K562 (cell line): ENCODE results near the gene USP20. TPM values are rescaled to one million over a fixed set of nuclear protein-coding genes. Genes with fewer than 3 reads are reported as not detected.

Experiments
- ARID3A ChIP-seq: IDR thresholded peaks from 2 replicates; pipeline ENCODE4 v1.6.1; 2012; ENCODE audit warnings: low read depth, low read length, improper control_type of control experiment, borderline replicate concordance
- CAMTA2 ChIP-seq: fragments of 250-450 bp; sonication (Bioruptor Pico); conservative IDR thresholded peaks from 2 replicates; pipeline ENCODE4 v1.5.1; 2022
- CC2D1A ChIP-seq: fragments of 450-650 bp; IDR thresholded peaks from 2 replicates; pipeline ENCODE4 v1.6.1; 2017; ENCODE audit warnings: mild to moderate bottlenecking
- CUX1 ChIP-seq: fragments of 200-800 bp; sonication (Bioruptor generic); IDR thresholded peaks from 2 replicates; pipeline ENCODE4 v1.6.1; 2016; ENCODE audit warnings: missing genetic modification characterization, missing compliant biosample characterization
- DPF2 ChIP-seq: fragments of 450-650 bp; IDR thresholded peaks from 2 replicates; pipeline ENCODE4 v1.6.1; 2016
- FOXJ2 ChIP-seq: fragments of 200-800 bp; sonication (Bioruptor generic); IDR thresholded peaks from 2 replicates; pipeline ENCODE4 v1.6.1; 2016; ENCODE audit warnings: missing genetic modification characterization, missing compliant biosample characterization
- GABPA ChIP-seq: fragments of 200-800 bp; sonication (Bioruptor generic); conservative IDR thresholded peaks from 2 replicates; pipeline ENCODE4 v1.6.1; 2016; ENCODE audit warnings: low read depth, missing genetic modification characterization, missing compliant biosample characterization
- ID3 ChIP-seq, 2 experiments: fragments of 250-450 bp in 1 of 2; fragments of 450-650 bp in 1 of 2; sonication (Bioruptor Pico) in 1 of 2; IDR thresholded peaks; 2 replicates each; pipeline versions ENCODE4 v1.6.1 to v1.8.0; 2016 to 2021; ENCODE audit warnings: mild to moderate bottlenecking in 2 of 2, moderate library complexity in 2 of 2, missing compliant biosample characterization in 1 of 2, missing genetic modification characterization in 1 of 2
- KLF13 ChIP-seq: fragments of 450-650 bp; IDR thresholded peaks from 2 replicates; pipeline ENCODE4 v1.6.1; 2016; ENCODE audit warnings: missing genetic modification characterization, low read depth, mild to moderate bottlenecking, missing compliant biosample characterization, moderate library complexity, borderline replicate concordance
- MLLT1 ChIP-seq, 2 experiments: fragments of 450-650 bp; IDR thresholded peaks; 2 replicates each; pipeline ENCODE4 v1.6.1; 2016
- PCBP1 ChIP-seq: fragments of 200-400 bp; formaldehyde crosslinking; IDR thresholded peaks from 2 replicates; pipeline ENCODE4 v1.6.1; 2018; ENCODE audit warnings: mild to moderate bottlenecking, low read depth, low read length; ENCODE audit not compliant: poor library complexity, severe bottlenecking
- POLR2H ChIP-seq: IDR thresholded peaks from 2 replicates; pipeline ENCODE4 v1.6.1; 2016; ENCODE audit warnings: missing genetic modification characterization, low read depth, mild to moderate bottlenecking, control low read depth, missing compliant biosample characterization, moderate library complexity
- STAT5A ChIP-seq: IDR thresholded peaks from 2 replicates; pipeline ENCODE4 v1.6.1; 2012; ENCODE audit warnings: low read length, inconsistent platforms, borderline replicate concordance
- TAF7 ChIP-seq: fragments of 450-650 bp; IDR thresholded peaks from 2 replicates; pipeline ENCODE4 v1.6.1; 2016; ENCODE audit warnings: missing genetic modification characterization, missing compliant biosample characterization
- USF1 ChIP-seq: sonication (generic); formaldehyde crosslinking; IDR thresholded peaks from 2 replicates; pipeline ENCODE4 v1.9.0; 2022; ENCODE audit warnings: mild to moderate bottlenecking, missing genetic modification reagents
- ZBTB17 ChIP-seq: fragments of 450-650 bp; formaldehyde crosslinking; IDR thresholded peaks from 2 replicates; pipeline ENCODE4 v1.4.0; 2020; ENCODE audit warnings: mild to moderate bottlenecking
- ZNF174 ChIP-seq: fragments of 250-450 bp; sonication (Bioruptor Pico); IDR thresholded peaks from 2 replicates; pipeline ENCODE4 v1.4.0; 2020; ENCODE audit warnings: mild to moderate bottlenecking
- ZNF311 ChIP-seq: fragments of 250-450 bp; sonication (Bioruptor Pico); IDR thresholded peaks from 2 replicates; pipeline ENCODE4 v1.4.0; 2020; ENCODE audit warnings: mild to moderate bottlenecking, moderate library complexity
- polyA plus RNA-seq, 8 experiments: library from polyadenylated mRNA; depleted of rRNA in 4 of 8; stranded (reverse) in 5 of 8; unstranded in 3 of 8; fragments of >200 nt; fragmentation: Nextera tagmentation in 2 of 8; fragmentation: Illumina TruSeq in 1 of 8; extraction: Ambion mirVana in 2 of 8; extraction: Trizol in 1 of 8; gene quantifications; 2 replicates each; pipeline versions ENCODE4 v1.2.1 to v1.2.3, GENCODE V29; 2011 to 2014; ENCODE audit warnings: inconsistent platforms in 1 of 8, missing spikeins in 1 of 8
- total RNA-seq, 7 experiments: library from RNA; depleted of rRNA in 6 of 7; stranded (reverse); fragments of >200 nt in 6 of 7; fragmentation: Illumina TruSeq in 2 of 7; extraction: Trizol in 2 of 7; gene quantifications; 2 replicates each; pipeline versions ENCODE4 v1.2.1 to v1.2.3, GENCODE V29; 2011 to 2021; ENCODE audit warnings: low replicate concordance in 1 of 7

The USP20 gene
- total and polyA plus RNA-seq, 9 of the 15 experiments (the other 6 are each of a cell fraction or from before 2014, with no cell fraction given): 1.9 to 136 (median 49.1) TPM

- TF ChIP-seq CUX1 (CRISPR knock-in tag) (no peak), DPF2 (no peak), KLF13 (tag) (no peak), TAF7 (tag) (no peak), STAT5A (no peak), USF1 (no peak), CC2D1A (no peak), CAMTA2 (no peak), FOXJ2 (no peak), ZBTB17 (0 out of 2 replicates have a peak, but pooled peaks have one; percentile 68), PCBP1 (no peak), POLR2H (tag) (no peak), ARID3A (no peak), GABPA (tag) (no peak), MLLT1 (IDR thresholded peaks at IDR 0.05) (no peak), ID3 (CRISPR knock-in tag; IDR thresholded peaks at IDR 0.05) (no peak), ID3 (tag; IDR thresholded peaks at IDR 0.05) (no peak), ZNF311 (CRISPR knock-in tag) (0 out of 2 replicates have a peak, but pooled peaks have one; percentile 12), ZNF174 (no peak)
Observed at GRCh38 chr9:129885018-129885669, 49.9 kb downstream of the USP20 start (continued).
